HG03521 (cell line): Measurements from ENCODE around the gene PFN1.
A peak's percentile ranks its signal among the peaks of the same experiment; 100 is the strongest.

Experiments used
- ATAC-seq: cut with Tn5 transposase; IDR thresholded peaks from one replicate; pipeline ENCODE4 v1.9.1; 2021; ENCODE audit warnings: mild to moderate bottlenecking, moderate library complexity; ENCODE audit not compliant: unreplicated experiment

PFN1 gene

DNA sequence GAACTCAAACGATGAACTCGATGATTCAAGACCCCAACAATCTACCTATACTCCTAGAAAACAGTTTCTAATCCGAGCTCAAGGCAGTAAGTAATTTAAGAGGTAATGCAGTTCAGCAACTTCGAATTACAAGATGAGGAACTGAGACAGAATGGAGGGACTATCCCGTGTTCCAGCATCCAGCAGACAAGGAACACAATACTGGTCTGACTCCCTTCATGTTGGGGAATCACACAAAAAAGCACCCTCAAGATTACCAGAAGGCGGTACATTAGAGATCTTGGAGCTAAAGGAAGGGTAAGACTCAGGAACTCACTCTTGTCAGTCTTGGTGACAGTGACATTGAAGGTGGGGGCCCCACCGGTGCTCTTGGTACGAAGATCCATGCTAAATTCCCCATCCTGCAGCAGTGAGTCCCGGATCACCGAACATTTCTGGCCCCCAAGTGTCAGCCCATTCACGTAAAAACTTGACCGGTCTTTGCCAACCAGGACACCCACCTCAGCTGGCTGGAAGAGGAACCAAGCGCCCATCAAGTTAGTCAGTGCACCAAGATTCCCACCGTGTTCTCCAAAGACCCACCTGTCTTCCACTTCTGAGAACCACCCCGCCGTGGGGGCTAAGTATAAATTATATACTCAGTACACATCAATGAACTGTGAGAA lies 1.9 kb downstream of the PFN1 start:
- ATAC-seq, result no peak

GRCh38 chr17:4945944-4946280 lies 2.4 kb downstream of the PFN1 start:
- ATAC-seq, result no peak

GRCh38 chr17:4945176-4945943 lies 3.0 kb downstream of the PFN1 start:
- ATAC-seq, result no peak

GRCh38 chr17:4944554-4945175 lies 3.7 kb downstream of the PFN1 start:
- ATAC-seq, result no peak

DNA sequence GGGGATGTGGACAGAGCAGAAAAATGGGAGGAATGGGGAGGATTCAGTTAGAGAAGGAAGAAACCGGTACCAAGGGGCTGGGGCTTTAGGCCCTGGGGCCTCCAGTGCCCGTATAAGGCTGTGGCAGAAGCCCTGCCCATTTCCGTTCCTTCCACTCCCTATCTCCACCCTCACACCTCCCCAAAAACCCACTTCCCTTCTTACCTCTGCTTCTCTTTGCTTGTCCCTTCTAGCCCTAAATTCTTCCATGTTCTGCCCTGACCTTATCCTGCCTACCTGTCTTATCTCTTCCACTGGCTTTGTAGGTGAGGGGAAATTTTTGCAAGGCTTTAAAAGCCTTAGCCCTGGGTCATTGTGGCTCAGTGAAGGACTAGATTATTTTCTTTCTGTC lies 4.2 kb downstream of the PFN1 start:
- ATAC-seq, result no peak

- no peak for ATAC-seq
Observed at GRCh38 chr17:4942760-4943508, 5.4 kb downstream of the PFN1 start.

DNA sequence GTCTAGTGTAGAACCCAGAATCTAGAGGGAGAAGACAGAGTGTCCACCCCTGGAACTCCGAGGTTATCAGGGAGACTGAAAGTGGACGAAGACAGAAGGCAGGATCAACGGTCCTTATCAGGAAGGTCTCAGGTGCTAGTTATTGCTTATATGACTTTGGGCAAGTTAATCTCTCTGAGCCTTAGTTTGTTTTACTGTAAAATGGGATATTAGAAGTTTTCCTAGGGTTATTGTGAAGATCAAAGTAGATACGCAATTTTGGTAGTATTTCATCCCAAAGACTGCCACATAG lies 7.1 kb downstream of the PFN1 start:
- no peak for ATAC-seq

GRCh38 chr17:4940555-4941318 lies 7.6 kb downstream of the PFN1 start:
- no peak for ATAC-seq

DNA sequence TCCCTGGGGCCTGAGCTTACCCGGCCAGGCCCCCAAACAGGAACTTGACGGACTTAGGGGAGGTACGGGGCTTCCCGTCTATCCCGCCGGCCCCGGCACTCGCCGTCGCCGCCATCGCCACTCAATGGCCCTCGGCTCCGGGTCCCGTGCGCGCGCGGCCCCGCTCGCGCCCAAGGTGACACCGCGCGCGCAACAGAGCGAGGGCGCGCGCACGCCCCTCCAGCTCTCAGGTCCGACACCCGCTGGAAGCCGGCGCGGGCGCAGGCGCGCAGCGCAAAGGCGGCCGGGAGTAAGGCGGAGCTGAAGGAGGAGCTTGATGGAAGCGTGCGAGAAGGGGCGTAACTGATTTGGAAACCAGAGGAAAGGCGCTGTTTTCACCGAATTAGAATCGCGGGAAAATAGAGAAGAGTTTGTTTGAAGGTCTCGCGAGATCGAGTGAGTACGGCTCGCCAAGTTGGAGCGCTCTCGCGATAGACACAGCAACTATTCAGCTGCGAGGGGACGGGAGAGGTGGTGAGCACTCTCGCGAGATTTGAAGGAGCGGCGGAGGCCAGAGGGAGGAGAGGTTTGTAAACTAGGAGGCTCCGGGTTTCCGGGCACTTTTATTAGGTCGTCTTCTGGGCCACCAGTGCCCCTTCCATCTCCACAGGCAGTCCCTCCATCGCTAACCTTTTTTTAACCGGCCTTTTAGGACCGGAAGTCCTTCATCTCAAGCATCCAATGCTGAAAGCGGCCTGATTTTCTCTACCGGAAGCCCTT lies 8.4 kb downstream of the PFN1 start, which contains the start of the genes RNF167 and SLC25A11:
Gene RNF167 (plus strand): TSS at position 473 of the 759 bp plus-strand sequence. CDS start 642 bp downstream, outside the sequence.
Gene SLC25A11 (minus strand): TSS at position 251 of the 759 bp plus-strand sequence. CDS start 136 bp downstream, at position 115.
- ATAC-seq, result peak; percentile 80

DNA sequence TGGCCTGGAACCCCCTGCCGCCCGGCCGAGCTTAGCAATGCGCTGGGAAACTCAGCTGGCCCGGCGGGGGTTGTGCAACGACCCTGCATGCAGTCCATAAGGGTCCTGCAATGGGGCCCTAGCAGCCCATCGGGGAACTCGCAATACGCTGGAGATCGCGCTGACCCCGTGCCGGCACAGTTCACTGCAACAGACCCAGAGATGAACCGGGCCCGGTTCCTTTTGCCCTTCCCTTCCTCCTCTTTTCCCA lies 8.9 kb downstream of the PFN1 start:
- no peak for ATAC-seq

- ATAC-seq, result no peak
Observed at GRCh38 chr17:4938688-4939545, 9.4 kb downstream of the PFN1 start.

GRCh38 chr17:4938069-4938491 lies 10.2 kb downstream of the PFN1 start:
- ATAC-seq, result no peak

DNA sequence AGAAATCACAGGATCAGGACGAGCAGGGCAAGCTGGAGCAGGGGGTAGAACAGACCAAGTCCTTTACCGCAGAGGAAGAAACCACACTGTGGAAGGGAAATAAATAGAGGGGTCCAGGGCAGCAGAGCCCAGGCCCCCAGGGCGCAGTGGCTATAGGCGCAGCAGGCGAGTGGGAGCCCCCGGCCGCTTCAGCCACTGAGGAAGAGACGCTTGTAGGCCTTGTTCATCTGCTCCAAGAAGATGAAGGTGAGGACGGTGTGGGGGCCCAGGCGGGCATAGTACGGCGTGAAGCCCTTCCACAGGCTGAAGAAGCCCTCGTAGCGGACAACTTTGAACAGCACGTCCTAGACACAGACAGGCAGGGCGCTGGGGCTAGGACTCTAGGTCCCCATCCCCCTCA lies 10.8 kb downstream of the PFN1 start:
- no peak for ATAC-seq

DNA sequence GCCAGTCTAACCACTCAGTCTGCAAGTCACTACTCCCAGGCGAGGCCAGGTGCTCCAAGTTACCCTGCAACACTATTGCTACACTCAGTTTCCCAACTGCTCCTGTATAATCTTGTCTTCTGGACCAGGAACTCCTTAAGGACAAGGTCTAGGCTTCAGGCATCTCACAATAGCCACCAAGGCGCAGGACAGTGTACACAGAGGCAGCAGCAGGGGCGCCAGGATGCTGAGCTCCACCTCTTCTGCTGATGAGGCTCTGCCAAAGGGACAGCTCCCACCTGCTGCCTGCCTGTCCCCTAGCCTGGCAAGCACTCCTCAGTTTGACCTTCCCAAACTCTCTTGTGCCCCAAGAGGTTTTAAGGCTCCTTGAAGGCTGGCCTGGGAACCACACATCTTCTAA lies 11.9 kb downstream of the PFN1 start:
- ATAC-seq, result no peak

GRCh38 chr17:4935650-4936049 lies 12.7 kb downstream of the PFN1 start:
- ATAC-seq, result no peak

DNA sequence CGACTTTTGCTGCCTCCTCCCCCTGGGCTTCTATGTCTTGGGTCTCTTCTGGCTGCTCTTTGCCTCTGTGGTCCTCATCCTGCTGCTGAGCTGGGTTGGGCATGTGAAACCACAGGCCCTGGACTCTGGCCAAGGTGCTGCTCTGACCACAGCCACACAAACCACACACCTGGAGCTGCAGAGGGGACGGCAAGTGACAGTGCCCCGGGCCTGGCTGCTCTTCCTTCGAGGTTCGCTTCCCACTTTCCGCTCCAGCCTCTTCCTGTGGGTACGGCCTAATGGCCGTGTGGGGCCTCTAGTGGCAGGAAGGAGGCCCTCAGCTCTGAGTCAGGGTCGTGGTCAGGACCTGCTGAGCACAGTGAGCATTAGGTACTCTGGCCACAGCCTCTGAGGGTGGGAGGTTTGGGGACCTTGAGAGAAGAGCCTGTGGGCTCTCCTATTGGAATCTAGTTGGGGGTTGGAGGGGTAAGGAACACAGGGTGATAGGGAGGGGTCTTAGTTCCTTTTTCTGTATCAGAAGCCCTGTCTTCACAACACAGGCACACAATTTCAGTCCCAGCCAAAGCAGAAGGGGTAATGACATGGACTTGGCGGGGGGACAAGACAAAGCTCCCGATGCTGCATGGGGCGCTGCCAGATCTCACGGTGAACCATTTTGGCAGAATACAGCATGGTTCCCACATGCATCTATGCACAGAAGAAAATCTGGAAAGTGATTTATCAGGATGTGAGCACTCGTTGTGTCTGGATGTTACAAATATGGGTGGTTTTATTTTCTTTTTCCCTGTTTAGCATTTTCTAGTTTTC lies 14.0 kb downstream of the PFN1 start:
- no peak for ATAC-seq

- ATAC-seq, result no peak
Observed at GRCh38 chr17:4933646-4934045, 14.7 kb downstream of the PFN1 start.

DNA sequence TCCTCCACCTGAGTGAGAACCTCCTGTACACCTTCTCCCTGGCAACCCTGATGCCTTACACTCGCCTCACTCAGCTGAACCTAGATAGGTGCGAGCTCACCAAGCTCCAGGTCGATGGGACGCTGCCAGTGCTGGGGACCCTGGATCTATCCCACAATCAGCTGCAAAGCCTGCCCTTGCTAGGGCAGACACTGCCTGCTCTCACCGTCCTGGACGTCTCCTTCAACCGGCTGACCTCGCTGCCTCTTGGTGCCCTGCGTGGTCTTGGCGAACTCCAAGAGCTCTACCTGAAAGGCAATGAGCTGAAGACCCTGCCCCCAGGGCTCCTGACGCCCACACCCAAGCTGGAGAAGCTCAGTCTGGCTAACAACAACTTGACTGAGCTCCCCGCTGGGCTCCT lies 15.6 kb downstream of the PFN1 start:
- ATAC-seq, result no peak

DNA sequence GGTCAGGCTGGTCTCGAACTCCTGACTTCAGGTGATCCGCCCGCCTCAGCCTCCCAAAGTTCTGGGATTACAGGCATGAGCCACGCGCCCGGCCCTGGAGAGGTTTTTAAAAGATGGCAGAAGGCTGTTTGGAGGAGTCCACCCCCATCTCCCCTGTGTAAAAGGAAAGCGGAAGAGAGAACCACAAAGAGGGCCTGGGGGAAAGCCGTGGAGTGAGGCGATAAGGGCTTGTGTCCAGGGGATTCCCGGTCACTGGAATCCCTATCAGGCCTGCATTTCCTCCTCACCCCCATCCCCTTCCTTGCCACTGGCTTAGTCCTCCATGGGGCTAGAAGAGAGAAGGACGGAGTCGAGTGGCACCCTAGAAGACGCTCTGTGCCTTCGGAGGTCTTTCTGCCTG lies 16.4 kb downstream of the PFN1 start, which contains the start of gene GP1BA:
Gene GP1BA (plus strand): TSS at position 315 of the 400 bp plus-strand sequence. CDS start 328 bp downstream, outside the sequence.
- ATAC-seq, result no peak
